ENCODE data around the gene AP2A2. TPM values are rescaled to one million over a fixed set of nuclear protein-coding genes. Genes with fewer than 3 reads are reported as not detected.
"Not testable (repeated sequence)": the region's sequence is repeated elsewhere in the genome, so short reads cannot be mapped to it uniquely, and the experiment has no call there.

AP2A2 gene
- total RNA-seq, 1 experiment from 2014 or later: 24.9 TPM

DNA sequence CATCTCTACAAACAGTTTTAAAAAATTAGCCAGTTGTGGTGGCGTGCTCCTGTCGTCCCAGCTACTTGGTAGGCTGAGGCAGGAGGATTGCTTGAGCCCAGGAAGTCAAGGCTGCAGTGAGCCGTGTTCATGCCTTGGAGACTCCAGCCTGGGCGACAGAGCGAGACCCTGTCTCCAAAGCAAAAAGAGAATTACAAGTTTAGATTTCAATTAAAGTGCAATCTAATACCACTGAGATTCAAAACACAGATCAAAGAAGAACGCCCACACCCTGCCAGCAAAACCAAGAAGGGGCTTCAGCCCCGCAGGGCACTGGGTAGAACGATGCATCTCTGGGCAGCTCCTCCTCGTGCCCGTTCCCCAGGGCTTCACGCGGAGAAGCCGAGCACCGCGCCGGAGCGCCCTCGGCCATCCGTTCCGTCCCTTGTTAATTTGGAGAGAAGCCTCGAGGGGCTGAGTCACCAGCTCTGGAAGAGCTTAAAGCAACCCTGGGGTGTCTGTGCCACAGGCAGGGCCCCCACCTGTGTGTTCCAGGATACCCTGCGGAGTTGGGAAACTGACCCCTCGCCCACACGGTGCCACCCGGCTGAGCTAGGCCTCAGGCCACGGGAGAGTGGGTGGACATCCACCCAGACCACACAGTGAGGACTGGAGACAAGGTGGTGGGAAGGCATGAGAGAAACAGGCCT lies 47.0 kb downstream of the AP2A2 start:
- DNase-seq (ENCODE audit: low read depth): no peak

DNA sequence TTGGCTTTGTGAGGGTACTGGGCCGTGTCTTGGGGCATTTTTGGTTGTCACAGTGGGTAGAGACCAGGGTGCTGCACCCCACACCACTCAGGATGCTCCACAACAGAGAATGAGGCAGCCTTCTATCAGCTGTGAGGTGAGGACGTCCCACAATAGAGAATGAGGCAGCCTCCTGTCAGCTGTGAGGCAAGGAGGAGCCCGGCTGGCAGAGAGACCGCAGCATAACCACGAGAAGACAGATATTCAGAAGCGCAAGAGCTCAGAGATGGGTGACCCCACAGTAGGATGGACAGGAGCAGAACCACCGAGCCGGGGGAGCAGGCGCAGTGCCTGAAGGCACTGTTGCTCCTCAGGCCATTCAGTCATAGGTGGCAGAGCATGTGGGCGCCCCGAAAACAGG lies 47.6 kb downstream of the AP2A2 start:
- no peak for DNase-seq (ENCODE audit: low read depth)

DNA sequence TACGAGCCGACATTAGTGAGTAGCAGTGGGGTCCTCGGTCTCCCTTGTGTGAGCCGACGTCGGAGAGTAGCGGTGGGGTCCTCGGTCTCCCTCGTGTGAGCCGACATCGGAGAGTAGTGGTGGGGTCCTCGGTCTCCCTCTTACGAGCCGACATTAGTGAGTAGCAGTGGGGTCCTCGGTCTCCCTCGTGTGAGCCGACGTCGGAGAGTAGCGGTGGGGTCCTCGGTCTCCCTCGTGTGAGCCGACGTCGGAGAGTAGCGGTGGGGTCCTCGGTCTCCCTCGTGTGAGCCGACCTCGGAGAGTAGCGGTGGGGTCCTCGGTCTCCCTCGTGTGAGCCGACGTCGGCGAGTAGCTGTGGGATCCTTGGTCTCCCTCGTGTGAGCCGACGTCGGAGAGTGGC lies 49.7 kb downstream of the AP2A2 start:
- not testable (repeated sequence) for DNase-seq (ENCODE audit: low read depth)

DNA sequence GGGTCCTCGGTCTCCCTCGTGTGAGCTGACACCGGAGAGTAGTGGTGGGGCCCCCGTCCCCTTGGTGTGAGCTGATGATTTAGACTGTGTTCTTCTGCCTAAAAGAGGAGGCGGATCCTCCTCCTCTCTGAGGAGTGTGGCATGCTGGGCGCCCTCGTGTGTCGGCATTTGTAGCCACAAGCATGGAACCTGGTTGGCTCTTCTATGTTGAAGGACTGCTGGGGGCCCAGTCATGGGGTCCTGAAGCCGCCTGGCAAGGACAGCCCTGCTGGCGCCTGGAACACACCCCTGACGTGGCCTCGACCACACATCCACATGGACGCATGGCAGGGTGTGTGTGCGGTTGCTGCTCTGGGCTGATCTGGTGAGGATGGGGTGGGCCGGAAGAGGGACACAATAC lies 50.2 kb downstream of the AP2A2 start:
- DNase-seq (ENCODE audit: low read depth): peak; percentile 24

DNA sequence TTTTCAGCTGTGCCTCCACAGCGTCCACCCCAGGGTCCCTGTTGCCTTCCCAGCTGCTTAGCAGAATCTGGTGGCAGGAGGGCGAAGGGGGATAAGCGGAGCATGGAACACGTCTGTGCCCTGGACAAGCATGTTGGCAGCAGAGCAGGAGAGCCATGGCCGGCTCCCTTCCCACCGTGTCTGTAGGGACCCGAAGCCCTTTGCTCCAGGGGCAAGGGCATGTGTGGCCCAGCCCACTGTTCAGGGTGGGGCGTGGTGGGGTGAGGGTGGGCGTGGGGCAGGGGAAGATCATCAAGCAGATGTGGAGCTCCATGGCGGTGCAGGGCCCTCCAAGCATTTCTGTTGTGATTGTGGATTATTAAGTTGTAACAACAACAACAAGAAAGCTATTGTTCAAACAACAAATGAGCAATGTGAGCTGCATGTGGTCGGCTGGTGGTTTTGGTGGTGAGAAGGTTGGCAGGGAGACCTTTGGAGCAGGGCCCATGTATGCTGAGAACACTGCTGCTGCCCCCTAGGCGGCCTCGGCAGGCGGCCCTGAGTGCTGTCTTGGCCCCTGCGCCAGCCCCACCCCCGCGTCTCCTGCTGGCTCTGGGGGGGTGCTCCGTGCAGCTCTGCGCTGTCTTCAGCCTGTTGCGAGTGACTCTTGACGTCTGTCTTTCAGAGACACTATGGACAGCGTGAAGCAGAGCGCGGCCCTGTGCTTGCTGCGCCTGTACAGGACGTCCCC lies 50.9 kb downstream of the AP2A2 start:
- peak; percentile 20 for DNase-seq (ENCODE audit: low read depth)

DNA sequence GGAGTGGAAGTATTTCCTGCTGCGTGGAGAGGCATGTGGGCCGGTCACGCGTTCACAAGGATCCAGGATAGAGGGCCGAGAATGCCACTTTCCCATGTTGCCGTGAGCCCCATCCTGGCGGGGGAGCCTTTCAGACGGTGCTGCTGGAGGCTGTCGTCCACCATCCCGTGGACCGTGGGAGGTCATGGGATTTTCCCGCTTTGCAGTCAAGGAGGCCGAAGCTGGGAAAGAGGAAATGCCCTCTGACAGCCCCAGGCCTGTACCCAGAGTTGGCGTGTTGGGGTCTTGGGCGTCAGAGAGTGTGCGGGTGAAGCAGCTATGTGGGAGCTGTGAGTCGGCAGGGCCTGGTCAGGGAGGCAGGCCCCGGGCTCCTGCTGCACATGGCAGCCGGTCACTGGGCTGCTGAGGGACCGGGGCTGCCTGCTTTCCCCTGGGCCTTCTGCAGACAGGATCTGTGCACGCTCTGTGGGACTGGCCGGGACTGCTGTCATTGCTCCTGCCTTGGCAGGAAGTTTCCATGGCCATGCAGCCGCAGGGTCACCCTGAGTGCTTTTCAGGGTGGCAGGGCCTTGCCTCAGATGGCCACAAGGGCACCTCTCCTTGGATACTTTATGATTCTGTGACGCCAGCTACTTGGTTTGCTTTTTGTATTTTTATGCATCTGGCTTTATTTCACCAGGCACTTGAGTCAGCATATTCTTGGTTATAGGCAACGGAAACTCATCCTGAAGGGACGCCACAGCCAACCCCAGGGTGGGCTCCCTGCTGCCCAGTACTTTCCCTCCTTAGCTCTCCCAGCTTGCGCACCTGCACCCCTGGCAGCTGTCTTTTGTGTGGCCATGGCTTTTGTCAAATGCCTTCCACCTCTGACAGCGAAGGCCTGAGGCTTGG lies 52.4 kb downstream of the AP2A2 start:
- no peak for DNase-seq (ENCODE audit: low read depth)

DNA sequence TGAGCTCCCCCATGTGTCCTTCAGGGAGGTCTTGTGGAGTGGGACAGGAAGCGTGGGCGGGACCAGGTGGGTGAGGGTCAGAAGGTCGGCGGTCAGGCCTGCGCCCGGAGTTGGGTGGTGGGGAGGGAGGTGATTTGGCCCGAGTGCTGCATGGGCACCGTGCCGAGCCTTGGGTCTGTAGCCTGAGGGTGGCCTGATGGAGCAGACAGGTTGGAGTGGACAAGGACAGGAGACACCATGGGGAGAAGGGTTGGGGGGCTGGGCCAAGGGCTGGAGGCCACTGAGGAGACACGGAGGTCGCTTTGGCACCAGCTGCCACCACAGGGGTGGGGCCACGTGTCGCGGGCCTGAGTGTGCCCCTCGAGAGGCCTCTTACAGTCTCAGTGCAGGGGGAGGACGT lies 53.1 kb downstream of the AP2A2 start:
- no peak for DNase-seq (ENCODE audit: low read depth)

DNA sequence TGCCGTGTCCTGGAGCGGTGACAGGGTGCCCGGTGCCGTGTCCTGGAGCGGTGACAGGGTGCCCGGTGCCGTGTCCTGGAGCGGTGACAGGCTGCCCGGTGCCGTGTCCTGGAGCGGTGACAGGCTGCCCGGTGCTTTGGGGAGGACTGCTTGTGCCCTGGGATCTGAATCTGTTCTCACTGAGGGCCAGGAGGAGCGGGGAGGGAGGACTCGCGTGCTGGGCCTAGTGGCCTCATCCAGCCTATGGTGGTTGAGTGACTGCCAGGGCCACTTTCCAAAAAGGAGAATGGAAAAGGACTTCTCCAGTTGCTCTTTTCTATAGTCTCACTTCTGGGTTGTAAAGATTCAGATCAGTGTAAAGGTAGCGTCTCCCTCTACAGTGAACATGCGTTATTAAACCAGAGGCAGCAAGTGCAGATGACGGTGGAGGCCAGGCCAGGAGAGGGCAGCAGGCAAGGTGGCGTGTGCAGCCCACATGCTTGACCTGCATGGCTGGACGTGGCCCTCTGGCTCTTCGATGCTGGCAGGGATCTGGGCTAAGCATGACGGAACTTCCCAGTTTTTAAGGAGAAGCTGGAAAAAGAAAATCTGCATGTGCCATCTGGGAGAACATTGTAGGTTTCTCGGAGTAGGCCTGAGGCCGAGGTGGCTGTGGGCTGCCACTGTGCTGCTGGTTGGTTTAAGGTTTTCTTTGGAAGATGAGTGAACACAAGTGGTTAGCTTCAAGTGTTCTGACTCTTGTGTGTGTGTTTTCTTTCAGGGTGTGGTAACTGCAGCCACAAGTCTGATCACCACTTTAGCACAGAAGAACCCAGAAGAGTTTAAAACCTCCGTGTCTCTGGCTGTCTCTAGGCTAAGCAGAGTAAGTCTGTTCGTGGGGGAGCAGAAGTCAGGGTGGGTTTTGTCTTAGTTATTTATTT lies 55.0 kb downstream of the AP2A2 start:
- DNase-seq (ENCODE audit: low read depth): no peak

DNA sequence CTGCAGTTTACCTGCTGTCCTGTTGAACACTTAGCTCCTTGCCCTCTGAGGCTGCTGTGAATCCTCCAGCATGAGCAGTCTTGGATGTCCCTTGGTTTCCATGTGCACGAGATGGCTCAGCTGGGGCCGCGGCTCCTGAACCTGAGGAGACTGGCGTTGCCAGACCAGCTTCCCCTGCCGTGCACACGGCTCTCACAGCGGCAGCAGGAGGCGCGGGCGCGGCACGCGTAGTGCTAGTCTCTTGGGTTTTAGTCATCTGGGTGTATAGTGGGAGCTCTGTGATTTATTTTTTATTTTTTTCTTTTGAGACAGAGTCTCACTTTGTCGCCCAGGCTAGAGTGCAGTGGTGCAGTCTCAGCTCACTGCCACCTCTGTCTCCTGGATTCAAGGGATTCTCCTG lies 56.1 kb downstream of the AP2A2 start:
- DNase-seq (ENCODE audit: low read depth): no peak

DNA sequence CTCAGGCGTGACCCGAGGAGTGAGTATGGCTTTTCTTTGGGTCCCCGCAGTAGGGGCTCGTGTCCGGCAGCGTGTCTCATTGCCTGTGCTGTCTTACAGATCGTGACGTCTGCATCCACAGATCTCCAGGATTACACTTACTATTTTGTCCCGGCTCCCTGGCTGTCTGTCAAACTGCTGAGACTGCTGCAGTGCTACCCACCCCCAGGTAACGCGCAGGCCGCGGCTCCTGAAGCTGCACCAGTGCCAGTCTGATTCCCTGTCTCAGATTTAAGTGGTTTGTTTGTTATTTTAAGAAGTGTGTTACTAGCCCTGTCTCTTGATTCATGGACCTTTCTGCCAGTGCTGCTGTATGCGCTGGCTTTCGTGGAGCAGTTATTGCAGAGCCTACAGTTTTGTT lies 58.9 kb downstream of the AP2A2 start:
- no peak for DNase-seq (ENCODE audit: low read depth)

DNA sequence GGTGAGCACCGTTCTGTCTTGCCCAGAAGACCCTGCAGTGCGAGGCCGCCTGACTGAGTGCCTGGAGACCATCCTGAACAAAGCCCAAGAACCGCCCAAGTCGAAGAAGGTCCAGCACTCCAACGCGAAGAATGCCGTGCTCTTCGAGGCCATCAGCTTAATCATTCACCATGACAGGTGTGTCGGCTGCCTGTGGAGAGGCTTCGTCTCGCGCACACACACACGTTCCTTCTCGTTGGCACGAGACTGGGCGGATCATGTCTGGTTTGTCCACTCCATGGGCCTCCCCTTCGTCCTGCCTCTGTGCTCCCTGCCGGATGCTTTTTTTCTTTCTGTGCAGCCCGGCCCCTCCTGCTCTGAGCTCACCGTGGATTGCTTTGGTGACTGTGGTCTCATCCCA lies 59.7 kb downstream of the AP2A2 start:
- no peak for DNase-seq (ENCODE audit: low read depth)

DNA sequence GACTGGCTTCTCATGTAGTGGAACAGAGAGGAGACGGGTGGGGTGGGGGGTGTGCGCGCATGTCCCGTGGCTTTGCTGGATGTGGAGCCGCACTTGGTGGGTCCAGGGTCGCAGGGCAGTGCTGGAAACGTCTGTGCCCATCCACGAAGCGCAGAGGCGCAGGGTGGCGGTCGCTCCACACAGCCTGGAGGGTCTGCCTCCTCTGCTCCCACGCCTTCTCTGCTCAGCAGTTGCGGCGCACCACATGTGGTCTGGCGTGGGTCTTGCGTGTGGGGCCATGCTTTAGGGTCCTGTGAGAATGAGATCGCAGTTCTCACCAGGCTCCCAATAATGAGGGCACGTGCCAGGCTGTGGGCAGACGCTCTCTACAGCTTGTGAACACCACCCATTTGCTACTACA lies 60.2 kb downstream of the AP2A2 start:
- DNase-seq (ENCODE audit: low read depth): no peak

DNA sequence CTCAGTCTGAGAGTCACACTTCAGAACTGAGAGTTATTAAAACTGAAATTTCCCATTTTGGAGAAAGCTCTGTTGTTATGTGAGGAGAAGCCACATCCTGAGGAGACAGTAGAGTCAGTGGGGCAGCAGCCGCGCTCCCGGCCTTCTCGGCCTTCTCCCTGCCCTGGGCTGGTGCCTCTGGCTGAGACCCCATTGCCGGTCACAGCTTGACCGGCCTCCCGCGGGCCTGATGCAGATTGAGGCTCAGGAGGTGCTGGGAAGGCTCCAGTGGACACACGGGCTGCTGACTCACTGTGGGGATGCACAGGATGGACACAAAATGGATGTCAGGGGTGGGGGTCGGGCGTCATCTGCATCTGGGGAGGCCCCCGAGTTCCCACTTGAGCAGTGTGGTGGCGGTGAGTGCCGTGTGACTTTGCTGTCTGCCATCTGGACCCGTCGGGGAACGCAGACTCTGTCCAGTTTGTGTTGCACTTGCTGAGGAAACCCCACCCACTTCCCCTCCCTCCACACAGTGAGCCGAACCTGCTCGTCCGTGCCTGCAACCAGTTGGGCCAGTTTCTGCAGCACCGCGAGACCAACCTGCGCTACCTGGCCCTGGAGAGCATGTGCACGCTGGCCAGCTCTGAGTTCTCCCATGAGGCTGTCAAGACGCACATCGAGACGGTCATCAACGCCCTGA lies 60.7 kb downstream of the AP2A2 start:
- DNase-seq (ENCODE audit: low read depth): no peak

DNA sequence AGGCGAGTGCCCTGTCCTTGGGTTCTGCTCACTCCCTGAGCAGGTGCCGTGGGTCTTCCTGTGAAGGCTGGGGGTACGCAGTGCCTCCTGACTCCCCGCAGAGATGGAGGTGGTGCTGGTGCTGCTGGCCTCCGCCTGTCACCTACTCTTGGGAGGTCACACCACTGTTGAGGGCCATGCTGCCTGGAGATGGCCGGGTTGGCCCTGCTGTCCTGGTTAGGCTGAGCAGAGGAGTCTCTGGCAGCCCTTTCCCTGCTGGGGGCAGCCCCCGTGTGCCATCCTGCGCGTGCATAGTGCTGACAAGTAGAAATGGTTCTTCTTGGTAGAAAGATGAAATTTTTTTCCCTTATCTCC lies 61.3 kb downstream of the AP2A2 start:
- no peak for DNase-seq (ENCODE audit: low read depth)

DNA sequence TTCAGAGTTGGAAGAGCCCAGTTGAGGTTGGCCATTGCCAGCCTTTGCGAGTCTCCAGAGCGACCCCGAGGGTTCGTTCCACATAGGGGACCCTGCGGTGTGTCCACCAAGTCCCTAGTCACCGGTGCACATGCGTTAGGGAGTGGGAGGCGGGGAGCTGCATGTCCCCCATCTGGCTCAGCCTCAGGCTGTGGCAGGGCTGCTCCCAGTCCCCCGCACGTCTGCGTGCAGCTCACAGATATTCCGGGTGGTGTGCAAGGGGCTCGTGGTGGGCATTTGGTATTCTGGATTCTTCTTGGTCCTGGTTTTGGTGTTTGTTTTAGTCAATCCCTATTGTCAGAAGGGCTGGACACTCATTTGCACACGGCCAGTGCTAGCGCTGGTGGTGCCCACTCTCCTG lies 62.0 kb downstream of the AP2A2 start:
- DNase-seq (ENCODE audit: low read depth): no peak

DNA sequence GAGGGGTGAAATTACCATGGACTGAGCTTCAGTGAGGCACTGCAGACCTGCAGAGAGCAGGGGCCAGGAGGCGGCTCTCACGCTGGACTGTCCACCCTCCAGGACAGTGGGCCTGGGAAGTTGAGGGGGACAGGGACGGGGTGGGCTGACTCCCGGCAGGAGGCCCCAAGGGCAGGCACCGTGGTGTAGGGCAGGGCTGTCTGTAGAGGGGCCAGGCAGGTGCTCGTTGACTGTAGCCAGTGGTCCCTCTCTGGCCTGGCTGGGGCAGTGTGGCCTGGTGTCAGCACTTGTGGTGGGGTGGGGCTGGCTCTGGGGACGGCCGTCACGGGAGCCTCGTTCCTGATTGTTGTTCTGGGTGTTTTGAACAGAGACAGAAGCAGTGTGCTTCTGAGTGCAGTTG lies 64.4 kb downstream of the AP2A2 start:
- DNase-seq (ENCODE audit: low read depth): no peak

DNA sequence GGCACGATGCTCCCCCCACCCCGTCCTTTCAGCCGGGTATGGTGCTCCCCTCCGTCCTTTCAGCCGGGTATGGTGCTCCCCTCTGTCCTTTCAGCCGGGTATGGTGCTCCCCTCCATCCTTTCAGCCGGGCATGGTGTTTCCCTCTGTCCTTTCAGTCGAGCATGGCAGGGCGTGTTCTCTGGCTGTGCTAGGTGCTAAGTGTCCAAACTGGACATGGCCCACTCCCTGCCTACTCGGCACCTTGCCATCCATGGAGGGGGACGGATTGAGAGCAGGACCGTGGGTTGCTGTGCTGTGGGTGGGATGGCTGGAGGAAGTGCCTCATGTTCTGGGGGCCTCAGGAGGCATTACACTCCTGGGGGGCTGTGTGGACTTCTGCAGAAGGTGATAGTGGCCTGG lies 65.4 kb downstream of the AP2A2 start:
- DNase-seq (ENCODE audit: low read depth): no peak

DNA sequence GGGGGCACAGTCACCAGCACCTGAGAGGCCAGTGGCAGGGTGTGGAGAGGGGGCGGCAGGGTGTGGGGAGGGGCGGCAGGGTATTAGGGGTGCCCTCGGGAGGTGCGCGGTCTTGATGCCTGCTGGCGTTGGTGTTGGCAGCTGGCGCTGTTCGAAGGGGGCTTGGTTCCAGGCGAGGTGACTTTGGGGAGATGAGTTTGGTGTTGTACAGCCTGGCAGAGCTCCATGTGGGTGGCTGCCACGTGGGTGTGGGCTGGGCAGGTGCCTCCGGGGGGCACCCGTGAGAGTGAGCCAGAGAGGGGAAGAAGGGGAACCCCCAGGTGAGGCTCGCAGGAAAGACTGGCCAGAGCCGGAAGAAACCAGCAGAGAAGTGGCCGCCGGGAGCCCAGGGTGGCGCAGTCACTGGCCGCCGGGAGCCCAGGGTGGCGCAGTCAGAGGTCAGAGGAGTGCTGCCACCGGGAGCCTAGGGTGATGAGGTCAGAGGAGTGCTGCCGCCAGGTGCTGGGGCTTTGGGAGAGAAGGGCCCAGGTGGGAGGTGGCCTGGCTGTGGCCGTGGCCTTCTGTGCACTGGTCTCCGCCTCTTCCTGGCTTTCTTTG lies 66.1 kb downstream of the AP2A2 start:
- no peak for DNase-seq (ENCODE audit: low read depth)

DNA sequence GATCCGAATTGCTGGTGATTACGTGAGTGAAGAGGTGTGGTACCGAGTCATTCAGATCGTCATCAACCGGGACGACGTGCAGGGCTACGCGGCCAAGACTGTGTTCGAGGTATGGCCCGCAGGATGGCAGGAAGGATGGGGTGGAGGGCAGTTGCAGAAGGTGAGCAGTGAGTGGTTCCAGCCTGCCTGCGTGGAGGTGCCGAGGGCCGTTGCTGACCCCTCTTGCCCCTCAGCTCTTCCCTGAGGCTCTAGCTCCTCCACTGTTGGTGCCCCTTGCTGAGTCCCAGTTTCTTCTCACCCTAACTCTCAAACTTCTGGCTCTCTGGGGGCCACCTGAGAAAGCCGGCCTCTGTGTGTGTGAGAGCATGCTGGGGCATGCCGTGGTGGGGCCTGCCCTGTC lies 66.9 kb downstream of the AP2A2 start:
- DNase-seq (ENCODE audit: low read depth): no peak

DNA sequence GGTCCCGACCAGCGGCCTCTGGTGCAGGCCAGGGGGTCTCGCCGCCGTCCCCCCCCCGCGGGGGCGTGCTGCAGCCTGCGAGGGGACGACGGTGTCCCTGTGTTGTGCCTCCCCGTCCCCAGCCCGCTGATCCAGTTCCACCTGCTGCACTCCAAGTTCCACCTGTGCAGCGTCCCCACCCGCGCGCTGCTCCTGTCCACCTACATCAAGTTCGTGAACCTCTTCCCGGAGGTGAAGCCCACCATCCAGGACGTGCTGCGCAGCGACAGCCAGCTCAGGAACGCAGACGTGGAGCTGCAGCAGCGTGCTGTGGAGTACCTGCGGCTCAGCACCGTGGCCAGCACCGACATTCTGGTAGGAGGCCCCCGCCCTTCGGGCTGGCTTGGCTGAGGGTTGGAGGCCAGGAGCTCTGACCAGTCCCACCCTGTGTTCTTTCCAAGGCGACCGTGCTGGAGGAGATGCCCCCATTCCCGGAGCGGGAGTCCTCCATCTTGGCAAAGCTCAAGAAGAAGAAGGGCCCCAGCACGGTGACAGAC lies 68.0 kb downstream of the AP2A2 start:
- no peak for DNase-seq (ENCODE audit: low read depth)

Measured in HT1080 (cell line).